GM19467 (cell line): ENCODE measurements around the gene GRIP2.

ENCODE experiments used
- ATAC-seq: cut with Tn5 transposase; IDR thresholded peaks from one replicate; pipeline ENCODE4 v1.9.1; 2021; ENCODE audit warnings: mild to moderate bottlenecking, moderate library complexity; ENCODE audit not compliant: unreplicated experiment

The GRIP2 gene

GRCh38 chr3:14488286-14489041 lies 51.7 kb downstream of the GRIP2 start:
- no peak for ATAC-seq

- ATAC-seq = no peak
Measured at GRCh38 chr3:14487821-14488220, 52.3 kb downstream of the GRIP2 start.

GRCh38 chr3:14487086-14487485 lies 53.1 kb downstream of the GRIP2 start:
- no peak for ATAC-seq

GRCh38 chr3:14486460-14486859 lies 53.7 kb downstream of the GRIP2 start:
- no peak for ATAC-seq

DNA sequence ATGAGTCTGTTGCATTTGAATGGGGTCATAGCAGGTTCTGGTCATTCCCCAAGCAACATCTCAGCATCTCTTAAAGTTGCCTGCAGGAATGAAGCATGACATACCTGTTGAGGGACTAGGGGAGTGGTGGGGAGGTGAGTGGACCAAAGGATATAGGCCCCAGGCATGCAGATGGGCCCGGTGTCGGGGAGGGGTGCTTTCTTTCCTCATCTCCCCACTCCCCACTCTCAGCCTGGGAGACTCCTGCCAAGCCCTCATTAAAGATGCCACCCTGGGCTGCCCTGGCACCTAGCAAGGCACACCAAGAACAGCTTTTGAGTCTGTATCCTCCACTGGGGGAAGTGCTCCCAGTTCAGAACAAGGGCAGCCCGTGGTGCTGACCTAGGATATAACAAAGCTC lies 54.2 kb downstream of the GRIP2 start:
- ATAC-seq = no peak

DNA sequence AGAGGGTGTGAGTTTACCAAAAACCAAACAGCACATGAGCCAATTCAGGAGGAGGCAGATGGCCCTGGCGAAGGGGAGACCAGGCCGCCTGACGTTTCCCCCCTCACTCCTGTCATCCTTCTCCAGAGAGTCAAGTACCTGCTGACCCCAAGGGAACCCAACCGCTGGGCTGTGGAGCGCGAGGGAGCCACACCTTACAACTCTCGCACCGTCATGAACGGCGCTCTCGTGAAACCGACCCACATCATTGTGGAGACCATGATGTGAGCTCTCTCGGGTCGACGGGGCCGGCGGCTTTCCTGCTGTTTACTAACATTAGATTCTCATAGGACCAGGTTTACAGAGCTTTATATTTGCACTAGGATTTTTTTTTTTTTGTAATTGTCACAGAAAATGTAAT lies 55.4 kb downstream of the GRIP2 start:
- no peak for ATAC-seq

DNA sequence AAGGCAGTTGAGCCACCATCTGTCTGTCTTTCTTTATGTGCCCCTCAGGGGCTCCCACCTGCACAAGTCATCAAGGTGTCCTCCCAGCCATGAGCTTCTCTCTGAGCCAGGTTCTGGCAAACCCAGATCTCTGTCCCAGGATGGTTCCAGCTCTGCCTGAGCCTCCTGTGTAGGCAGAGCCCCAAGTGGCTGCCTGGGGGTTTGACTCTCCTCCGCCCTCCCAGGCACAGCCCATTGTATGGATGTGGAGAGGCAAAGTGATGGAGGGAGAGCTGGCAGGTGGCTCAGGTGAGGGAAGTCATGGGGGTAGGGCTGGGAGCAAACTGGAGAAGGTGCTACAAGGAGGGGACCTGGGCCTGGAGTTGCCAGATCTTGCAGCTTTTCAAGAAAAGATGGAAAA lies 56.9 kb downstream of the GRIP2 start:
- no peak for ATAC-seq

DNA sequence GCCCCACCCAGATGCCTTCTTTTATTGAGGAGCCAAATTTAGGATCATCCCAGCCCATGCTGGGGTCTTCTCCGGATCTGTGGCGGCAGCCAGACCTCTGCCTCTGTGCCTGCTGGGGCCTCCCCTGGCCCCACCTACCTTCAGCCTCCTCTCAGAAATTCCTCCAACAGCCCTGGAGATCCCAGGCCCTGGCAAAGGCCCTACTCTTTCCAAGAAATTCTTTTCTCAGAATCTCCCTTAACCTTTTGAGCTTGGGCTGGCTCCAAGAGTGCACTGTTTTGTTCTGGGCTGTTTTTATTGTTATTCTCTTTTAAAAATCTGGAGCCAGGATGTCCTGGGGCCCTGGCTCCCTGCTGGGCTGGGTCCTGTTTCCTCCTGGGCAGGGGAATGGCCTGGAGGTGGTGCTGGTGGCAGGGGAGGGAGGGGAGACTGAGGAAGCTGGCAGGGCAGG lies 57.8 kb downstream of the GRIP2 start:
- ATAC-seq = no peak

GRCh38 chr3:14481646-14482036 lies 58.5 kb downstream of the GRIP2 start:
- no peak for ATAC-seq

DNA sequence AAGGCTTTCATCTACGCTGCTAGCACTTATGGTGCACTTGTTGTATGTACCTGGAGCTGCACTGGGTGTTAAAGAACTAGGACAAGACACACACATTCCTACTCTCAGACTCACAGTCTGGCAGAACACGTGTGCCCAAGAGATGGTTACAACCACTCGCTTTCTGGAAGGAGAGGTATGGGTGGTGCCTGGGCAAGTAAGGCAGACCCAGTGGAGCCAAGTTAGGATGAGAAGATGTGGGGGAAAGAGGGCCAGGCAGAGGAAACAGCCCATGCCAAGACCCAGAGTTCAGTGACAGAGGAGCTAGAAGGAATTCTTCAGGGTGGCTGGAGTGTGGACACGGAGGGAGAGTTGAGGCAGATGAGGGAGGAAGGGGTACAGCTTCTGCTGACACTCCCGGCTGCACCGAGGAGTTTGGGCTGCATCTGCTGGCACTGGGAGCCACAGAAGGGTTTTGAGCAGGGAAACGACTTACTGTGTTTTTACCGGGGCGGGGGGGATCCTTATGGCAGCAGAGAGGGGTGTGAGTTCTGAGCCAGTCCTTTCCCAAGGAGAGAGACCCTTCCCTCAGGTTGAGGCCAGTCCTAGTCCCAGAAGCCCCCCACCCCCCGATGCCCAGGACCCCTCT lies 59.0 kb downstream of the GRIP2 start:
- no peak for ATAC-seq

- ATAC-seq = no peak
Measured at GRCh38 chr3:14480207-14481017, 59.7 kb downstream of the GRIP2 start.

- no peak for ATAC-seq
Measured at GRCh38 chr3:14479591-14479990, 60.6 kb downstream of the GRIP2 start.

DNA sequence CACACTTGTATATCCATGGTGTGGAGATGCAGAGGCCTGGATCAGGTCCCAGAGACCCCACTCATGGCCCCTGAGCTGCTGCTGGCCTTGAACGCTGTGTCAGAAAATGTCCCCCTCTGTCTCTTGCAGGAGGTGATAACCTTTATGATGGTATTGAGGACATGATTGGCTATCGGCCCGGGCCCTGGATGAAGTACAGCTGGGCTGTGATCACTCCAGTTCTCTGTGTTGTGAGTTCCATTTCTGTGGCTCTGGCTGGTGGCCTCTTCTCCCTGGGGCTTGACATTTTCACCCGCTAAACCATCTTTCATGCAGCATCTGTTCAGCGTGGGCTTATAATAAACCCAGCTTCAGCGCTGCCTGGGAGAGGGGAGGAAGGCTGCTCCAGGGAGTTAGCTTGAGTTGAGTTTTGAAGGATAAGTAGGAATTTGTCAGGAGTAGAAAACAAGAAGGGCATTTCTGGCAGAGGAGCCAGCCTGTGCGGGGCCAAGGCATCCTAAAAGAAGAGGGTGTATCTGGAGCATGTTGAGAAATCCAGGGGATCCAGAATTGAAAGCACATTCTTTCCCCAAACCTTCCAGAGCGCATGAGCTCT lies 61.1 kb downstream of the GRIP2 start:
- no peak for ATAC-seq

DNA sequence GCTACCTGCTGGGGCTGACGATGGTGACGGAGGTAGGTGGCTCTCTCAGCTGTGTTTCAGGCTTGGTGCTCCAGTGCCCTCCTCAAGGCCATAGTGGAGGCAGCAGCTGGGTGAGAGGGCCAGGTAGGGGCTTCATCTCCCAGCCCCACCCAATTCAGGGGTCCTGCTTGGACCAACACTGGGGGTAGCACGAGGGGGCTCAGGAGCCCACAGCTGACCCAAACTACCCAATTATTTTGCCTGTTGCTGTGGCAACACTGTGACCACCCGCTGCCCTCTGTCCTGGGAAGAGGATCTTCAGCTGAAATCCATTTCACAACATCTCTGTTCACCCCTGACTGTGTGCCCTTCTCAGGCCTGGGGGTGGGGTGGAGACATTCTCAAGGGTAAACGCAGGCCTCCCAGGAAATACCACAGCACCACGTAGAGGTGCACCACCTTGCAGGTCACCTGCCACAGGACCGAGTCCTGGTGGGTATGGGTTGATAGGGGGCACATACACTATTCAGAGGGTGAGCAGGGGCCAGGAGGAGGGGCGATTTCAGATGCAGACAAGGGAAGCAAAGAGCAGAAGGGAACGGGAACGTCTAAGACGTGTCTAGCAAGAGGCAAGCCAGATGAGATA lies 62.7 kb downstream of the GRIP2 start:
- no peak for ATAC-seq

- no peak for ATAC-seq
Measured at GRCh38 chr3:14476583-14477265, 63.4 kb downstream of the GRIP2 start.

DNA sequence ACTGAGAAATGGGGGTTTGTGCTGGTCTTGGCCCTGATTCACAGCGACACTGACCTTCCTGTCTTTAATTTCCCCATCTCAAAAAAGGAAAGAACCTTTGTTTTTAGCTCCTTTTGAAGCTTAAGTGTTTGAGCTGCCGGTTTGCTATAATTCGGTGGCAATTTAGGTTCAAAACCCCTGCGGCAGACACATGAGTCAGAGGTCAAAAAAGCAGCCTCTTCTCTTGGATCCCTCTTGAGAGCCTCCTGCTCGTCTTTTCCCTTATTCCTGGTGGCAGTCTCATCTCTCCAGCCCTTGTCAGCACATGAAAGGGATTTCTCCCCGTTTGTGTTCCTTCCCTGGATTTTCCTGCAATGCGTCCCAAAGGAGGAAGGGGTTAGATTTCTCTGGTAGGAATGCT lies 64.5 kb downstream of the GRIP2 start:
- no peak for ATAC-seq

GRCh38 chr3:14474363-14475081 lies 65.6 kb downstream of the GRIP2 start:
- no peak for ATAC-seq

DNA sequence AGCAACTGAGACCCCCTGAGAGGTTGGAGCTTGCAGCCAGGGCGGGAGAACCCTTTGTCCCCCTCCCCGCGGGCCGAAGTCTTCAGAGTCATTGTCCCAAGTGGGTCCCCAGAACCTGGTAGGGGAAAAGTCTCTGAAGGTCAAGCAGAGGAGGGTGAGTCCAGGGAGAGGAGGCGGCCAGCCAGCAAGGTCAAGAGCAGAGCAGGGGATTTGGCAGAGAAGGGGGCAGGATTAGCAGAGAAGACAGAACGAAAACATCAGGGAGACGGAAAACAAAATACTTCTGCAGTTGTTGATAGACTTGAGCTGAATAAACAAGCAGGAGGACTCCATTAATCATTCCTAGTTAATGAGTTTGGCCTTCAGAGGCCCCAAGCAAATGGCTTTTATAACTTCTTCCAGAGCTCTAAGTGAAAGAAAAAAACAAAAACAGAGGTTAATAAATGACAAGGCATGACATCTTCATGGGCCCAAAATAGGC lies 66.7 kb downstream of the GRIP2 start:
- ATAC-seq = no peak

- ATAC-seq = no peak
Measured at GRCh38 chr3:14472471-14473351, 67.4 kb downstream of the GRIP2 start.
